OCI-LY3 (cell line): Measurements from ENCODE around the gene TP63.

Experiments
- H2AFZ ChIP-seq: fragments of 200-600, 300-600 bp; shearing (Covaris generic); 2 replicates; pipeline ENCODE4 v1.6.0; 2014; ENCODE audit warnings: antibody characterized with exemption, low read depth, low read length
- H3K27ac ChIP-seq: fragments of 200-600, 300-600 bp; sonication (generic); 2 replicates; pipeline ENCODE4 v1.5.1; 2014; ENCODE audit warnings: mild to moderate bottlenecking, low read length, moderate library complexity, mixed read lengths
- H3K27me3 ChIP-seq: fragments of 200-600, 300-600 bp; sonication (generic); 2 replicates; pipeline ENCODE4 v1.6.1; 2014; ENCODE audit warnings: low read depth, low read length, mixed read lengths
- H3K36me3 ChIP-seq: fragments of 200-600, 300-600 bp; sonication (generic); replicated peaks from 2 replicates; pipeline ENCODE3; 2014; ENCODE audit warnings: low read depth, low read length, mixed read lengths
- H3K4me1 ChIP-seq: fragments of 300-600, 200-600 bp; sonication (generic); 2 replicates; pipeline ENCODE4 v1.6.1; 2014; ENCODE audit warnings: low read length, mixed read lengths
- H3K4me2 ChIP-seq: fragments of 200-600, 300-600 bp; sonication (generic); 2 replicates; pipeline ENCODE4 v1.6.1; 2014; ENCODE audit warnings: low read length, mixed read lengths
- H3K4me3 ChIP-seq: fragments of 300-600, 200-600 bp; sonication (generic); 2 replicates; pipeline ENCODE4 v1.5.1; 2014; ENCODE audit warnings: antibody characterized with exemption, mild to moderate bottlenecking, low read length, moderate library complexity
- H3K79me2 ChIP-seq: fragments of 300-600, 200-600 bp; shearing (Covaris generic); 2 replicates; pipeline ENCODE4 v1.6.1; 2014; ENCODE audit warnings: mild to moderate bottlenecking, low read length, mixed read lengths
- H3K9ac ChIP-seq: fragments of 300-600, 200-600 bp; shearing (Covaris generic); 2 replicates; pipeline ENCODE4 v1.6.0; 2014; ENCODE audit warnings: mild to moderate bottlenecking, low read length, moderate library complexity
- H3K9me3 ChIP-seq: fragments of 200-600, 300-600 bp; shearing (Covaris generic); 2 replicates; pipeline ENCODE4 v1.6.1; 2014; ENCODE audit warnings: low read length, mixed read lengths; ENCODE audit not compliant: insufficient read depth
- H4K20me1 ChIP-seq: fragments of 200-600, 300-600 bp; sonication (generic); 2 replicates; pipeline ENCODE4 v1.6.1; 2016; ENCODE audit warnings: low read length, mixed read lengths; ENCODE audit not compliant: insufficient read depth
- CTCF ChIP-seq: fragments of 200-600, 300-600 bp; sonication (generic); IDR thresholded peaks from 2 replicates; pipeline ENCODE4 v1.5.1; 2014; ENCODE audit warnings: antibody characterized with exemption, low read length, low read depth
- EZH2phosphoT487 ChIP-seq: fragments of 200-600 bp; shearing (Covaris generic); IDR thresholded peaks from 2 replicates; pipeline ENCODE4 v1.6.1; 2018; ENCODE audit warnings: antibody characterized with exemption, mixed run types, low read depth

Gene TP63

GRCh38 chr3:189821262-189821661 lies 190.1 kb downstream of the TP63 start:
- Histone ChIP-seq H3K79me2 (no peaks in the 10 kb centered on the region), H3K4me3 (no peak overlapping the region), H4K20me1 (no peaks in the 10 kb centered on the region), H3K4me2 (no peak overlapping the region), H3K4me1 (peaks cover 21% of the 10 kb centered on the region), H3K36me3 (no peaks in the 10 kb centered on the region), H3K27ac (no peak overlapping the region), H3K9me3 (no peaks in the 10 kb centered on the region), H3K27me3 (no peaks in the 10 kb centered on the region), H2AFZ (no peak overlapping the region), H3K9ac (no peak overlapping the region)
- TF ChIP-seq CTCF, result no peak
- TF ChIP-seq EZH2phosphoT487, result no peak

- TF ChIP-seq CTCF, result no peak; the same call in 1 of the 2 replicates
- TF ChIP-seq EZH2phosphoT487, result no peak
- H3K27me3 ChIP-seq, result no peaks in the 10 kb centered on the region
- peaks cover 4% of the 10 kb centered on the region for H3K36me3 ChIP-seq
- H2AFZ ChIP-seq, result no peak overlapping the region
- no peaks in the 10 kb centered on the region for H3K79me2 ChIP-seq
- no peaks in the 10 kb centered on the region for H3K9me3 ChIP-seq
- H3K9ac ChIP-seq, result no peak overlapping the region
- H3K27ac ChIP-seq, result no peak overlapping the region
- no peak overlapping the region for H3K4me3 ChIP-seq
- no peak overlapping the region for H3K4me2 ChIP-seq
- peaks cover 21% of the 10 kb centered on the region for H3K4me1 ChIP-seq
- H4K20me1 ChIP-seq, result no peaks in the 10 kb centered on the region
Measured at GRCh38 chr3:189822726-189823125, 191.5 kb downstream of the TP63 start.

GRCh38 chr3:189824629-189825312 lies 193.6 kb downstream of the TP63 start:
- no peaks in the 10 kb centered on the region for H3K27me3 ChIP-seq
- no peak overlapping the region for H3K9ac ChIP-seq
- no peak overlapping the region for H3K27ac ChIP-seq
- TF ChIP-seq EZH2phosphoT487, result no peak
- TF ChIP-seq CTCF, result no peak
- peaks cover 33% of the 10 kb centered on the region for H3K4me1 ChIP-seq
- H3K79me2 ChIP-seq, result no peaks in the 10 kb centered on the region
- H3K4me2 ChIP-seq, result no peak overlapping the region
- H3K4me3 ChIP-seq, result no peak overlapping the region
- H3K9me3 ChIP-seq, result no peaks in the 10 kb centered on the region
- no peaks in the 10 kb centered on the region for H4K20me1 ChIP-seq
- H3K36me3 ChIP-seq, result peaks cover 6% of the 10 kb centered on the region
- H2AFZ ChIP-seq, result no peak overlapping the region

GRCh38 chr3:189826566-189826965 lies 195.4 kb downstream of the TP63 start:
- no peaks in the 10 kb centered on the region for H3K79me2 ChIP-seq
- TF ChIP-seq EZH2phosphoT487 (no peak), CTCF (no peak)

More at GRCh38 chr3:189826566-189826965, 195.4 kb downstream of the TP63 start:
- Histone ChIP-seq H3K4me2 (no peak overlapping the region), H3K9me3 (no peaks in the 10 kb centered on the region), H3K36me3 (peaks cover 6% of the 10 kb centered on the region), H3K27ac (no peak overlapping the region), H3K9ac (no peak overlapping the region), H3K27me3 (no peaks in the 10 kb centered on the region), H3K4me1 (peaks cover 18% of the 10 kb centered on the region), H4K20me1 (no peaks in the 10 kb centered on the region), H3K4me3 (no peak overlapping the region), H2AFZ (no peak overlapping the region)
